Tibial artery (tissue), 4 donors: ENCODE results near the gene IGFBP4.
A peak's percentile ranks its signal among the peaks of the same experiment; 100 is the strongest.

ENCODE experiments used
- DNase-seq, 2 donors: peaks; one replicate each; pipeline ENCODE4 v3.0.0-alpha.2; 2019
- H3K27ac ChIP-seq, 2 donors: fragments of 200-600 bp; sonication (generic) in 1 of 2; 1 replicate in 1 of 2; 2 replicates in 1 of 2; pipeline ENCODE4 v1.5.1; 2018 to 2019; ENCODE audit warnings: mild to moderate bottlenecking in 1 of 2
- H3K27me3 ChIP-seq, 2 donors: fragments of 200-600 bp; sonication (generic) in 1 of 2; one replicate each; pipeline versions ENCODE4 v1.5.1 to v1.6.0; 2016 to 2019
- H3K36me3 ChIP-seq, 3 donors: fragments of 200-600 bp; sonication (generic) in 2 of 3; one replicate each; pipeline ENCODE4 v1.5.1; 2016 to 2019; ENCODE audit warnings: mild to moderate bottlenecking in 2 of 3
- H3K4me1 ChIP-seq, 4 donors: fragments of 200-600 bp; sonication (generic) in 2 of 4; 1 replicate in 3 of 4; 2 replicates in 1 of 4; pipeline ENCODE4 v1.5.1; 2016 to 2019
- H3K4me3 ChIP-seq, 2 donors: fragments of 200-600 bp; sonication (generic) in 1 of 2; 1 replicate in 1 of 2; 2 replicates in 1 of 2; pipeline ENCODE4 v1.5.1; 2018 to 2019; ENCODE audit warnings: mild to moderate bottlenecking in 2 of 2
- H3K9me3 ChIP-seq, 3 donors: fragments of 200-600 bp; sonication (generic) in 1 of 3; one replicate each; pipeline ENCODE4 v1.5.1; 2016 to 2019
- CTCF ChIP-seq, 2 experiments: fragments of 200-600 bp in 1 of 2; fragments of 450-650 bp in 1 of 2; IDR thresholded peaks; one replicate each; pipeline ENCODE4 v1.5.1; 2017 to 2019; ENCODE audit warnings: antibody characterized with exemption in 2 of 2, mild to moderate bottlenecking in 1 of 2, moderate library complexity in 1 of 2
- intact Hi-C: fragments of 100-400 bp; cut with DNase I; formaldehyde crosslinking; loops from one replicate; pipeline ENCODE4 v1.15.0; 2023; ENCODE audit warnings: low total_unique reads

IGFBP4 gene

GRCh38 chr17:40453881-40454612 lies 10.8 kb downstream of the IGFBP4 start:
- DNase-seq: no peak
- Histone ChIP-seq H3K36me3 (peaks cover 0 to 51% (median 43%) of the 10 kb centered on the region in 3 donors), H3K4me1 (peaks cover 3 to 73% (median 64%) of the 10 kb centered on the region in 4 donors), H3K4me3 (no peak overlapping the region), H3K27ac (peak overlapping the region in 1 of 2 donors; percentile 94), H3K9me3 (no peaks in the 10 kb centered on the region), H3K27me3 (no peaks in the 10 kb centered on the region)
- no peak for TF ChIP-seq CTCF (IDR thresholded peaks at IDR 0.05)
- intact Hi-C loops: no loop called here

- no peaks in the 10 kb centered on the region for H3K9me3 ChIP-seq
- intact Hi-C loops: no loop called here
- H3K4me3 ChIP-seq: no peak overlapping the region
- H3K36me3 ChIP-seq: peaks cover 0 to 51% (median 43%) of the 10 kb centered on the region in 3 donors
- TF ChIP-seq CTCF (IDR thresholded peaks at IDR 0.05): no peak
- peaks cover 3 to 68% (median 61%) of the 10 kb centered on the region in 4 donors for H3K4me1 ChIP-seq
- no peak overlapping the region for H3K27ac ChIP-seq
- H3K27me3 ChIP-seq: no peaks in the 10 kb centered on the region
- DNase-seq: no peak
Measured at GRCh38 chr17:40454613-40454995, 11.4 kb downstream of the IGFBP4 start.

GRCh38 chr17:40456396-40456951 lies 13.2 kb downstream of the IGFBP4 start:
- H3K27ac ChIP-seq: peak overlapping the region; percentile 68 to 74
- H3K27me3 ChIP-seq: no peaks in the 10 kb centered on the region
- peaks cover 0 to 51% (median 43%) of the 10 kb centered on the region in 3 donors for H3K36me3 ChIP-seq
- peak in 1 of 2 donors; percentile 84 for DNase-seq
- peaks cover 3 to 64% (median 46%) of the 10 kb centered on the region in 4 donors for H3K4me1 ChIP-seq
- no peak for TF ChIP-seq CTCF (IDR thresholded peaks at IDR 0.05)
- intact Hi-C loops: no loop called here
- H3K9me3 ChIP-seq: no peaks in the 10 kb centered on the region
- no peak overlapping the region for H3K4me3 ChIP-seq

DNA sequence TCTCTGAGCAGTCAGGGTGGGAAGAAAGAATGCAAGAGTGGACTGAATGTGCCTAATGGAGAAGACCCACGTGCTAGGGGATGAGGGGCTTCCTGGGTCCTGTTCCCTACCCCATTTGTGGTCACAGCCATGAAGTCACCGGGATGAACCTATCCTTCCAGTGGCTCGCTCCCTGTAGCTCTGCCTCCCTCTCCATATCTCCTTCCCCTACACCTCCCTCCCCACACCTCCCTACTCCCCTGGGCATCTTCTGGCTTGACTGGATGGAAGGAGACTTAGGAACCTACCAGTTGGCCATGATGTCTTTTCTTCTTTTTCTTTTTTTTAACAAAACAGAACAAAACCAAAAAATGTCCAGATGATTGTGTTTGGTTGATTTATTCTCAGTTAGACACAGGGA lies 14.1 kb downstream of the IGFBP4 start:
- Histone ChIP-seq H3K4me3 (no peak overlapping the region), H3K27me3 (peaks cover 0 to under 1% of the 10 kb centered on the region in 2 donors), H3K4me1 (peaks cover 3 to 55% (median 37%) of the 10 kb centered on the region in 4 donors), H3K36me3 (peaks cover 0 to 51% (median 43%) of the 10 kb centered on the region in 3 donors), H3K27ac (peak overlapping the region; percentile 68 to 74), H3K9me3 (no peaks in the 10 kb centered on the region)
- TF ChIP-seq CTCF (IDR thresholded peaks at IDR 0.05): no peak
- intact Hi-C loops: no loop called here
- DNase-seq: no peak

DNA sequence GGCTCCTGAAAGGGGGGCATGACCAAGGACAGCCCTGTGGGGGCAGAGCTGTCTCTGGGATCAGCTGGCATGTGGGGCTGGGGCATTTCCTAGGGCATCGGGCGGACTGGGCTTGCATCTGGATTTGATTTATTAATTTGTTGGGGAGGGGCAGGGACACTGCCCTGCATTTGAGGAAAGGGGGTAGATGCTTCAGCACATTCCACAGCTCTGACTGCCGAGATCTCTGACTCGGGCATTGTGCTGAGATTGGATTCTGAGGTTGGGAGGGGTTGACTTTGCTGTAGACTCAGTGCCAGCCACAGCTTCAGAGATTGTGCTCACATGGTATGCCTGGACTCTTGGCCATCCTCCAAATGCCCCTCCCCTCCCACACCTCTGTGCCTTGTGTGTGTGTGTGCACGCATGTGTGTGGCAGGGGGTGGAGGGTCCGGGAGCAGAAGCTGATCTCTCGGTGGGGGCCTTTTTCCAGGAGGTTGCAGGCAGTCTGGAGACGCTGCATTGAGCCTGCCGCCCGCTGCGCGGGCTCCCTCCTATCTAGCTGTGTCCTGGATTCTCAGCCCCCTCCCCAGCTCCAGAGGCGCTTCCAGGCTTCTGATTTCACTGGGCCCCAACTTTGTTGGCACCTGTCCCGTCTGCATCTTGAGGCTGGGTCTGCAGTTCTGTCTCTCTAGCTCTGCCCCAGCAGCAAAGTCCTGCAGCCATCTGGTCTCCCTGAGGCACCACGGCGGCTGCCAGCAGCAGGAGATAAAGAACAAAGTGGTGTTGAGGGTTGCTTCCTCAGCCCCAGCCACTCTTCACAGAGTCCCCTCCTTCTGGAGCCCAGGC lies 14.9 kb downstream of the IGFBP4 start:
- peaks cover 3 to 46% (median 33%) of the 10 kb centered on the region in 4 donors for H3K4me1 ChIP-seq
- no peak overlapping the region for H3K4me3 ChIP-seq
- DNase-seq: no peak
- no peaks in the 10 kb centered on the region for H3K9me3 ChIP-seq
- H3K36me3 ChIP-seq: peaks cover 0 to 44% (median 36%) of the 10 kb centered on the region in 3 donors
- peaks cover 0 to 7% of the 10 kb centered on the region in 2 donors for H3K27me3 ChIP-seq
- intact Hi-C loops: no loop called here
- H3K27ac ChIP-seq: peak overlapping the region; percentile 68 to 74
- no peak for TF ChIP-seq CTCF (IDR thresholded peaks at IDR 0.05)
